HUDEP-2 (cell line): ENCODE measurements around the gene CRACR2B.
A peak's percentile ranks its signal among the peaks of the same experiment; 100 is the strongest.

Experiments used
- DNase-seq, 76 experiments: peaks; one replicate each; lab custom pipeline; 2025; ENCODE audit not compliant: unreplicated experiment in 76 of 76; lab: John Stamatoyannopoulos, UW

CRACR2B gene

GRCh38 chr11:794766-795633, 32.7 kb upstream of the CRACR2B start:
- DNase-seq = no peak

DNA sequence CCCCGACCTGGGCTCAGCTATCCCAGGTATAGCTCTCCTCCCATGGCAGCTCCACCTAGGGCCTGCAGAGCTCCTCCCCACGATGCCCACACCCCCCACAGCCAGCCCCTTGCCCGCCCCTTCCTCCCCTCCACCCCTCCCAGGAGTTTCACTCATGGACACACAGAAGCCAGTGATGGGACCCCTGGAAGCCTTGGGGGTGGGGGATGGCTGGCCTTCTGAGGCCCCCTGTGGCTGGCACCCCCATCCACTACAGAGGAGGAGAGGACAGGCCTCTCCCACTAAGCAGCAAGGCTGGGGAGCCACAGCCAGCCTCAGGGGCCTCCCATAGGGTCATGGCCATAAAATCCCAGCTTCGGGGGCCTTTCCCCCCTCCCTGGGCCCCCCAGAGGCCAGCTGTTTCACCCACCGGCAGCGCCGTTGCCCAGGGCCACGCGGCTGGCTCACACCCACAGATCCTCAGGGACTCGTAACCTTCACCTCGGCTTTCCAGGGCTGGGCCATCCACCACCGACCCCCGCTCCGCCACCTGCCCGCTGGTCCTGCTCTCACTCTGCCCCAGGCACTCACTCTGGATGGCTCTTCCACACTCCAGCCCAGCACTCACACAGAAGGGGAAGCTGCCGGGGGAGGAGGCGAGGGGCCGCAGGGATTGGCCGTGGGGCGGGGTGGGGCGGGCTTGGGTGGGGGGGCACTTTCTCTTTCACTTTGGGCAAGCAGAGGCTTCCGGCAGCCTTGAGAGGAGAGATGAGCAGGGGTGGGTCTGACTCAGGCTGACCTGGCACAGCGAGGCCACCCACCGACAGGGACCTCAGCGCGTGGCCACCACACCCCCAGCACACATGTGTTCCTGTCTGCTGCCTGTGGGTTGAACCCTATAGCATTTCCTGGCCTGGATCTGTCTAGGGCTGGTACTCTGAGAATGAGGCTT, 31.8 kb upstream of the CRACR2B start:
- peak in 61 of 76 experiments; percentile 6 to 82 (median 59) for DNase-seq

- DNase-seq = no peak
Measured at GRCh38 chr11:796565-797295, 31.0 kb upstream of the CRACR2B start.

GRCh38 chr11:797296-798092, 30.2 kb upstream of the CRACR2B start:
- DNase-seq = peak in 57 of 76 experiments; percentile 6 to 76 (median 54)

DNA sequence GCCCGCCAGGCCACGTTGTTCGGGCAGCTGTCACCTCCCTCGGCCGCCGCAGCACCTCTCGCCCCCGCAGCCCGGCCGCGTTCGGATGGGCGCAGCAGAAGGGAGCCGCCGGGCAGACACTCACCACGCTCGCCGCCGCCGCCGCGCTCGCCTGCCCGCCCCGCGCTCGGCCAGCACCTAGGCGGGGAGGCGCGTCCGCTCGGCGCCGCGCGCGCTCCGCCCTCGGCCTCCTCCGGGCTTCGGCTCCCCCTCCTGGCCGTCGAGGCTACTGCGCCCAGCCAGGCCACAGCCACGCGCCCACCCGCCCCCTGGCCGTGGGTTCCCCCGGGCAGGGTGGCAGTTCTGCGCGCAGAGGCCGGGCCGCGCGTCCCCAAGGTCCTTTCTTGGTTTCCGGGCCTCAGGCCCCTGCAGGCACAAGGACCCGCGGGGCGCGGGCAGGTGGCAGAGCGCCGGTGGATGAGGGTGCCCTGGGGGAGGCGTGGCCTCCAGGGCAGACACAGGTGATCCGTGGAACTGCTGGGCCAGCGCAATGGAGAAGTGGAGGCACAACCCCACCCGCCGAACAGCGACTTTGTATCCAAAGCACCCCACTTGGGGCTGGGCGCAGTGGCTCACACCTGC, 29.5 kb upstream of the CRACR2B start, which contains the start of gene SLC25A22:
SLC25A22 (minus strand) TSS at position 189 of the 621 bp plus-strand sequence. CDS start 3,275 bp downstream, outside the sequence.
- peak in 68 of 76 experiments; percentile 16 to 85 (median 60) for DNase-seq

DNA sequence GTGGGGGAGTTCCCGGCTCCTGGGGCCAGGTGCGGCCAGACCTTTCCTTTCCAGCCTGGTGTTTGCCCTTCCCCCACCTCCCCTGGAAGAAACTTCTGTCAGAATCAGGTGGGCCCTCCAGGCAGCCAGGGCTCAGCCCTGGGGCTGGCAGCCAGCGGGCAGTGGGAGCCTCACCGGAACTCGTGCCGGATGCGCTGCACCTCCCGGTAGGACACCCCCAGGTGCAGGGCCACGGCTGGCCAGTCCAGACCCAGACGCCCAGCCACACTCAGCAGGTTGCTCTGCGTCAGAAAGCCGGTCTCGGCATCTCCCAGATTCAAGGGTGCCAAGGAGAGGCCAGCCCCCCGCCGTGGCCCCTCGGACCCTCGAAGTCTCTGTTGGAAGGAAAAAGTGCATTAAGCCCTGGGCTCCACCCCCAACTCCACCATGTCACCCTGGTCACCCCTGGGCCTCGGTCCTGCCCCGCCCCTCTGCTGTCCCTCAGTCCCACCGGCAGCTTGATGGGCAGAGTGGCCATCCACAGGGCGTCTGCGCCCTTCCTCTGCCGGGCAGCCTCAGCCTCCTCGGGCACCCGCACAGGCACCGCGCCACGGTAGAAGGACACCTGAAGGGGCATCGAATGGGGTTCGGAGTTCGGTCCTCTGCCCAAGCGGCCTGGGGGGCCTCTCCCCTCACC, 27.9 kb upstream of the CRACR2B start:
- no peak for DNase-seq

- DNase-seq = no peak
Measured at GRCh38 chr11:800473-800872, 27.2 kb upstream of the CRACR2B start.

DNA sequence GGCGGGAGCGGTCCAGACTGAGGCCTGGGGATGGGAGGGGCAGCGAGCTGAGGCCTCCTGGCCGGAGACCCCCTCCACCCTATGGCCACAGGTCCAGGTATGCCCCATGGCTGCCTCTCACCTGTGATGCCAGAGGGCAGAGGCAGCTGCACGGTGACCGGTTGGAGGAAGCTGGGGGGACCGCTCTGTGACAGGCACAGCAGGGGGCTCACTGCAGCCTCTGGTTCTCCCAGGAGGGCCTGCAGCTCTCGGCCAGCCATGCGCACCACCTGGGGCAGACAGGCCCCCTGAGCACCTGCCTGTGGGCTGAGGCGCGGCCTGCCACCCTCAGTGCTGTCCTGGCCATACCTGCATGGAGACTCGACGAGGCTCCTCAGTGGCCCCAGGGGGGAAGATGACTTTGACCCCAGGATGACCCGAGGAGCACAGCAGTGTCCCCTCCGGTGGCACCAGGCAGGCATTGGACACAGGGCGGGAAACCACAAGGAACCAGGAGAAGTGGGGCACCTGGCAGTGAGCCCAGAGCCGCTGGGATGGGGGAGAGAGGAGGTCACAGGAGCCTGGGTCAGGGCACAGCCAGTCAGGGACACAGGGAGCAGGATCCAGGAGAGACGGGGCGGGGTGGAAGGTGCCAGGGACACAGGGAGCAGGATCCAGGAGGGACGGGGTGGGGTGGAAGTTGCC, 26.5 kb upstream of the CRACR2B start:
- DNase-seq = no peak

GRCh38 chr11:802018-802617, 25.6 kb upstream of the CRACR2B start:
- DNase-seq = no peak

DNA sequence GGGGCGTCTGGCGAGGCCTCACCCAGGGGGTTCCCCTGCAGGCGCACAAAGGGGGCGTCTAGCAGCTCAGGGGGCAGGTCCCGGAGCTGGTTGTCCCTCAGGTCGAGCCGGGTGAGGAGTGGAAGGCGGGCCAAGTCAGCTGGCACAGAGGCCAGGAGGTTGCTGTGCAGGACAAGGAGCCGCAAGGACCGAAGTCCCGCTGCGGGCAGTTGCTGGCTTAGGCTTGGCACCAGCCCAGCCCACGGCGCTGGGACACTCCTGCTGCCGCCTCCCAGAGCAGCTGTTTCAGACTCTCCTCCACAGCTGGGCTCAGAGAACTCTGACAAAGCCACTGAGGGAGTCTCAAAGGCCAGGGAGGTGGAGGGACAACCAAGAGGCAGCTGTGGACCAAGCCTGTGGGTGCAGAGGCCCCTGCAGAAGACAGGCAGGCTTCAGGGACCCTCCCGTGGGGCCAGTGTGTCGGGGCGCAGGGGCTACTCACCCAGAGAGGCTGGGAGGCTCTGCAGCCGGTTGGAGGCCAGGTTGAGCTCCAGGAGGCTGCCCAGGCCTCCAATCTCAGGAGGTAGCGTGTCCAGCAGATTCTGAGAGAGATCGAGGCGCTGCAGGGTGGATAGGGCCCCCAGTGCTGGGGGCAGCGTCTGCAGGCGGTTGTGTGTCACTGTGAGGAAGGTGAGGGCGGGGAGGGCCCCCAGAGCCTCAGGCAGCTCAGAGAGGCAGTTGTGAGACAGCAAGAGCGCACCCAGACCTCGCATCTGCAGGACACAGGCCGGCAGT, 24.8 kb upstream of the CRACR2B start:
- DNase-seq = no peak

GRCh38 chr11:803467-803742, 24.3 kb upstream of the CRACR2B start:
- DNase-seq = no peak

DNA sequence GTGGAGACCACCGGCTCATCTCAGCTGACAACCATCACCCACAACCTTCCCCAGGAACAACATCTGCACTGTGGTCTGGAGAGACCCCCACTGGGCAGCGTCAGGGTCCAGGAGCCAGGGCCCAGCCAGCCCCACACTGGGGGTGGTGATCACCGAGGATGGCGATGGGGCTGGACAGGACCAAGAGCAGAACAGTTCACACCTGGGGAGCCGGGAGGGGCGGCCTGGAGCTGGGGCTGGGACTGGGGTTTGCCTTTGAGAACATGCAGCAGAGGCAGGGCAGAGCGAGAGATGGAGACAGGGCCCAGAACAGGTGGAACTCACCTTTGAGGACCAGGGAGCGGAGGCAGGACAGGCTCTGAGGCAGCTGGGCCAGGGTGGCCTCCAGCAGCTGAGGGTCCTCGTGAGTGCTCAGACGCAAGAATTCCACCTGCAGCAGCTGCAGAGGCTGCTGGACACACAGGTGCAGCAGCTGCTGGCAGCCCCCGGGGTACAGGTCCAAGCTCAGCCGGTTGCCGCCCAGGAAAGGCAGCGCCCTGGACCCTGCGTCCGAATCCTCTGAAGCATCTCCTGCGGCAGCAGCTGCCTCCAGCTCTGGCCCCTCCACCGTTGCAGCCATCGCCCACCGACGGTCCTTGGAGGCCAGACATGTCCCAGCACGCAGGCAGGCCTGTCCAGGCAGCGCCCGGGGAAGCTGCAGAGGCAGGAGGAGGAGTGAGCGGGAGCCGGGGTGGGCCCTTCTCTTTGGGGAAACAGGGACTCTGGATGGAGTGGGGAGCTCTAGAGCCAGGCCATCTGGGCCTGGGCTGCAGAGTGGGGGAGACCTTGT, 23.7 kb upstream of the CRACR2B start:
- no peak for DNase-seq

DNA sequence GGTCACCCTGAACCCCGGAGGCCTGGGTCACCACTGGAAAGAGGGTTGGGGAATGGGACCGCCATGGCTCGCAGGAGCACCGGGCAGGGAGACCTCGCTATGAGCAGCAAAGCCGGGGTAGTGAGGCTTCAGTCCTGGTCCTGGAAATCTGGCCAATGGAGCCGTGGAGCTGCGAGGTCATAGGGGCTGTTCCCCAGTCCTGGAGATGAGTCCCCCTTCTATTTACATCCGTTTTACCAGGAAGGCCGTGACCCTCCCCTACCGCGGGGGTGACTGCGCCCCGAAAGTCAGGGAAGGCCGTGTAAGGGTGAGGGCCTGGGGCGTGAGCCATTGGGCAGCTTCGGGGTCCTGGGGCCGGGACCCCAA, 23.1 kb upstream of the CRACR2B start:
- no peak for DNase-seq

- peak in 21 of 76 experiments; percentile 5 to 79 (median 33) for DNase-seq
Measured at GRCh38 chr11:808427-809286, 19.1 kb upstream of the CRACR2B start.

DNA sequence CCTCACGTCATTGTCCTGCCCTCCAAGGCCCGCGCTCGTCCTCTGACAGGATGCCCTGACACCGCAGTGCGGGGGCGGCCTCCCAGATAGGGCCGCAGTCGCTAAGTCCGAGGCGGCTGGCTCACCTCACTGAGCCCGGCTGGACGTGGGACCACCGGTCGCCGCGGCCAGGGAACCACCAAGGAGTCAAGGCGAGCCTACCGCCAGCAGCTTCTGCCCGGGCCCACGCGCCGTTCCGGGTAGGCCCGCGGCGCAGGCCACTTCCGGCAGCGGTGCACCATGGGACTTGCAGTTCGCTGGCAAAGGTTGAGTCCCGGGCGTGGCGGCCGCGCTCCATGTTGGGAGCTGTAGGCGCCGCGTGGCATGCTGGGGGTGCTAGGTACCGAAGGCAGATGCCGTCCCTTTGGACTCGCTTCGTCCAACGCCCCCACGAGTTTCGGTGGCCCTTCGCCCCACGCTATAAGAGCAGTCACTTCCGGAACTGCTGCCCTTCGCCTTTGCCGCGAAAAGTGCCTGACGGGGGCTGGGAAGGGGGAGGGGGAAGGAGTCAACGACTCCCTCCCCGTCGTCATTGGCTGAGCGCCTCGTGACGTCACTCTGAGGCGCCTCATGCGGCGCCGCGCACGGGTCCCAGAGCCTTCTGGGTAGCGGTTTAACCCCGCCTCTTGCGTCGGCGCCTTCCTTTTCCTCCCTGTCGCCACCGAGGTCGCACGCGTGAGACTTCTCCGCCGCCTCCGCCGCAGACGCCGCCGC, 18.3 kb upstream of the CRACR2B start, which contains the start of gene RPLP2:
RPLP2 (plus strand) TSS at position 681 of the 753 bp plus-strand sequence. CDS start 268 bp downstream, outside the sequence.
- peak in 75 of 76 experiments; percentile 47 to 97 (median 94) for DNase-seq
